Skeletal muscle satellite cell (primary cell): ENCODE measurements around the gene AP5Z1.

ENCODE experiments used
- H3K27me3 ChIP-seq: 2 replicates; pipeline ENCODE4 v1.7.0; 2013; ENCODE audit warnings: low read length; ENCODE audit not compliant: control insufficient read depth, insufficient read depth
- H3K36me3 ChIP-seq: 2 replicates; pipeline ENCODE4 v1.7.0; 2013; ENCODE audit warnings: mild to moderate bottlenecking, control low read depth, low read length; ENCODE audit not compliant: insufficient read depth
- H3K4me1 ChIP-seq: 2 replicates; pipeline ENCODE4 v1.7.0; 2013; ENCODE audit warnings: low read length; ENCODE audit not compliant: control insufficient read depth, insufficient read depth
- H3K4me2 ChIP-seq: 2 replicates; pipeline ENCODE4 v1.7.0; 2013; ENCODE audit warnings: mild to moderate bottlenecking, low read length
- H3K4me3 ChIP-seq: 2 replicates; pipeline ENCODE4 v1.7.0; 2013; ENCODE audit warnings: low read length
- H3K9ac ChIP-seq: 2 replicates; pipeline ENCODE4 v1.7.0; 2013; ENCODE audit warnings: mild to moderate bottlenecking, low read depth, low read length, moderate library complexity
- H3K9me3 ChIP-seq: replicated peaks from 2 replicates; pipeline ENCODE4 v1.7.0; 2013; ENCODE audit warnings: mild to moderate bottlenecking, control low read depth, low read length

AP5Z1 gene

DNA sequence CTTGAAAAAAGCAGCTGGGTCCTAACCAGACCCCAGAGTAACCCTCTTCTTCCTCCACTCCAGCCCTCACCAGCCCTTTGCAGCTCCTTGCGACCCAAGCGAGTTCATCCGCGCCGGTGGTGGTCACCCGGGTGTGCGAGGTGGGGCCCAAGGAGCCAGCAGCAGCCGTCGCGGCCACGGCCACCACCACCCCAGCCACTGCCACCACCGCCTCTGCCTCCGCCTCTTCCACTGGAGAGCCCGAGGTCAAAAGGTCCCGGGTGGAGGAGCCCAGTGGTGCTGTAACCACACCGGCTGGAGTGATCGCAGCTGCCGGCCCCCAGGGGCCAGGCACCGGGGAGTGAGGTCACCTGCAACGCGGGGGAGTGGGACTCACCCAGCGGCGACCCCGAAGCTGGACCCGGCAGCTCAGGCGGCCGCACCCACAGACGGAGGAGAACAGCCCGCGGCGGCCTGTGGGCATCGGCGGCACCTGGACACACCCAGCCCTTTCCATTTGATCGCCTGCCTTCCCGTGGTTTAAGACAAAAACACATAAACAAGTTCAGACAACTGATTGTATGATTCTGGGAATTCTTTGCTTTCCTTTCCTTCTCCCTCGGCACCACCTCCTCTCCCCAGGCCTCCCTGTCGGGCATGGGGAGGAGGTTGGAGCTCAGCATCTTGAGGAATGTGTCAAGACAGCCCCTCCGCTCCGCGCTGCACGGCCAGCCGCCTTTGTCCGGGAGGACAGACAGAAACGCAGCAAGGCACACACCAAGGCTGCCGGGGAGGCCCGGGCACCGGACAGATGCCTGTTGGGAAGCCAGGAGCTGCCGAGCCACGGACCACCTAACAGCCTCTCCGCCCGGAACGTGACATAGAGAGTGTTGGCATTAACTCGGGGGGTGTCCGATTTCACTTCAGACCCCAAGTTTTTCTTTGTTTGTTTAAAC lies 13.0 kb upstream of the AP5Z1 start:
- no peak overlapping the region for H3K4me3 ChIP-seq
- H3K36me3 ChIP-seq, result peaks cover 75% of the 10 kb centered on the region
- H3K4me1 ChIP-seq, result no peaks in the 10 kb centered on the region
- H3K27me3 ChIP-seq, result no peaks in the 10 kb centered on the region
- H3K4me2 ChIP-seq, result no peak overlapping the region
- H3K9ac ChIP-seq, result no peak overlapping the region
- no peaks in the 10 kb centered on the region for H3K9me3 ChIP-seq

DNA sequence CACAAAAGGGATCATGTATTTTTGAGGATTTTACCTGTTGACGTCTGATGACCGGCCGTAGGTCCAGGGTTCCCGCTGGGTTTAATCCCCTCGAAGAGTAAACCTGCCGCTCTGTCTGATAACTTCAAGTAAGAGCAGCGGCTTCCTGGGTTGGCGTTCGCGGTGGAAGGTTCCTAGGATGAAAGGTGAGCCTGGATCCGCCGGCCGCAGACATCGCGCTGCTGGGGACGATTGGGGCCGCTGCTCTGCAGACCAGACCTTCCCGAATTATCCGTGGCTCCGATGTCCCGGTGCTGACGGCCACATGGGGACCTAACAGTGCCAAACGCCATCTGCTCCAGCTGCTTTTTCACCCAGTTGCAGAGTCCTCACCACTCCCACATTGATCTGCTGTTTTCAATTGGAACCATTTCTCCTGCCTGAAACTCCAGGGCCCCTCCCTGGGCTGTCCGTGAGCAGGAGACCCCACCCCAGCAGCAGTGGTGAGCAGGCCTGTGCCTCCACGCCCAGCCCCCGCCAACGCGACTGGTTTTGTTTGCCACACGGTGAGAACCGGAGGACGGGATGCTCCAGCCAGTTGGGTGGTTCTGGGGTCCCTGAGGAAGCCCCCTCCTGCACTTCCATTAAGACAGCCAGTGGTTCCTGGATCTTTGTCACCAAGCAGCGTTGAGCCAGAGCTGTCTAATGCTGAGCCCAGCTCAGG lies 12.2 kb upstream of the AP5Z1 start:
- H3K36me3 ChIP-seq, result peaks cover 73% of the 10 kb centered on the region
- no peaks in the 10 kb centered on the region for H3K9me3 ChIP-seq
- no peak overlapping the region for H3K4me2 ChIP-seq
- no peaks in the 10 kb centered on the region for H3K27me3 ChIP-seq
- no peaks in the 10 kb centered on the region for H3K4me1 ChIP-seq
- no peak overlapping the region for H3K4me3 ChIP-seq
- no peak overlapping the region for H3K9ac ChIP-seq

DNA sequence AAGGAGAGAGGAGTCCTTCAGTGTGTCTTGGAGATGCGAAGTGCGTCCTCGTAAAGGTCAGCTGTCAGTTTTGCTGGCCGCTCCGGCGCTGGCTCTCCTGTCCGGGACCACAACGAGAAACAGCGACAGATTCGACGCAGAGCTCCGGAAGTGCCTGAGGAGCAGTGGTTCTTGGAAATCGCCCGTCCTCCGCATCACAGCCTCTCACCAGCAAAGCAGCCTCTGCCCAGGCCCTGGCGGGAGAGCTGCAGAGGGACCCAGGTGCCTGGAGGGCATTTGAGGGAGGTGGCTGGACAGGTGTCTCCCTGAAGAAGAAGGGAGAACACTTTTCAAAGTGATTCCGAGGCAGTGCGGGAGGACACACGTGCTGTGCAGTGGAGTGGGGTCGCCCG lies 11.6 kb upstream of the AP5Z1 start:
- H3K4me1 ChIP-seq, result peaks cover 5% of the 10 kb centered on the region
- no peaks in the 10 kb centered on the region for H3K27me3 ChIP-seq
- H3K4me2 ChIP-seq, result no peak overlapping the region
- H3K36me3 ChIP-seq, result peaks cover 71% of the 10 kb centered on the region
- H3K9me3 ChIP-seq, result no peaks in the 10 kb centered on the region
- H3K9ac ChIP-seq, result no peak overlapping the region
- no peak overlapping the region for H3K4me3 ChIP-seq

DNA sequence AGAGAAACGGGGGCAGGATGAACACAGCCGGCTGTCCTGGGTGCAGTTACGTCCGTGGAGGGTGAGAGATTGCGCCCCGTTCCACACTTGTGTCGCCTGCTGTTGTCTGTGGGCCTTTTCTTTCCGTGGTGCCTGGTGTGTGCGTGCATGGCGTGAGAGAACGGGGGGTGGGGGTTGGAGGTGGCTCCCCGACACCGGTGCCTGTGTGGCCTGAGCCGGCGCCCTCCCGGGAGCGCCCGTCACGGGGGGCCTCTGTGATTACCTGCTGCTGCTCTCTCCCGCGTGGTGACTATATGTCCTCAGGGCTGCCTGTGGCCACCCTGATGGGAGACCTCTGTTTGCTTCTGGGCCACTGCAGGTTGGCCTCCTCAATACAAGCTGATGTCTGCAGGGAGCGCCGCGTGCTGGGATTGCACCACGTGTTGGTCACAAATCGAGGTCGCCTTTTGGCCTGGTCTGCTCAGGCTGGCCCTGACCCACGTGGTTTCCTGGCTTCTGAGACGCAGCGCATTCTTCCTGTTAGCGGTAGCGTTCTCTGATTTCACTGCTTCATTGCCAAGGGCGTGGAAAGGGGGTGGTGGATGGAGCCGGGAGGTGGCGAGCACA lies 10.9 kb upstream of the AP5Z1 start:
- H3K27me3 ChIP-seq, result no peaks in the 10 kb centered on the region
- peaks cover 9% of the 10 kb centered on the region for H3K4me1 ChIP-seq
- H3K9ac ChIP-seq, result no peak overlapping the region
- H3K9me3 ChIP-seq, result no peaks in the 10 kb centered on the region
- no peak overlapping the region for H3K4me3 ChIP-seq
- H3K4me2 ChIP-seq, result no peak overlapping the region
- H3K36me3 ChIP-seq, result peaks cover 69% of the 10 kb centered on the region

DNA sequence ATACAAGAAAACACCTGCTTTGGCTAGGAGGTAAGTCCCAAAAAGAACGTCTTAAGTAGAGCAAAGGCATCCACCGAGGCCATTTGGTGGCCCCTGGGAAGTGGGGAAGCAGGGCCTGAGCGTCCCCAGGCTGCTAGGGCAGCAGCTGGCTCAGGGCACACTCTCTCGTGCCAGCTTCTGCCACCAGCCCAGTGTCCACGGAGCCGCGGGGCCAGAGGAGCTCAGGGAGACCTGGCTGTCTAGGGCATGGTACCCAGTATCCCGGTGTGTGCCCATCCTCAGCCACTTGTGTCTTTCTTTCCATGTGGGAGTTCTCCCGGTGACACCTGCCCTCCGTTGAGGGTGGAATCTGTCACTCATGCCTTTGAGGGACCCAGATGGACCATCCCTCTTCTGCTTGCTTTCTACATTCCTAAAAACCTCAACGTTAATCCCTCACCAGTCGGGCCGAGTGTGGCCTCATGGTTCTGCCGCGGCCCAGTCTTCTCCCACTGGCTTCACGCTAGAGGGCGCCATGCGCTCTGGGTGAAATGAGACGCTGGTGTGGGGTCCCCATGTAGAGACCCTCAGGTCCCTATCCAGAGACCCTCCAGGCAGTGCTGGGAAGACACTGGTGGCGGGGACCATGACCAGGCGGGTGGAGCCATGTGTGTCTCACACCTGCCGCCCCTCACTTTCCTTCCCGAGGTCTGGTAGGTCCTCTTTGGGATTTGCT lies 9.5 kb upstream of the AP5Z1 start:
- Histone ChIP-seq H3K4me2 (no peak overlapping the region), H3K9ac (no peak overlapping the region), H3K27me3 (no peaks in the 10 kb centered on the region), H3K4me1 (peaks cover 9% of the 10 kb centered on the region), H3K9me3 (no peaks in the 10 kb centered on the region), H3K36me3 (peaks cover 57% of the 10 kb centered on the region), H3K4me3 (no peak overlapping the region)

DNA sequence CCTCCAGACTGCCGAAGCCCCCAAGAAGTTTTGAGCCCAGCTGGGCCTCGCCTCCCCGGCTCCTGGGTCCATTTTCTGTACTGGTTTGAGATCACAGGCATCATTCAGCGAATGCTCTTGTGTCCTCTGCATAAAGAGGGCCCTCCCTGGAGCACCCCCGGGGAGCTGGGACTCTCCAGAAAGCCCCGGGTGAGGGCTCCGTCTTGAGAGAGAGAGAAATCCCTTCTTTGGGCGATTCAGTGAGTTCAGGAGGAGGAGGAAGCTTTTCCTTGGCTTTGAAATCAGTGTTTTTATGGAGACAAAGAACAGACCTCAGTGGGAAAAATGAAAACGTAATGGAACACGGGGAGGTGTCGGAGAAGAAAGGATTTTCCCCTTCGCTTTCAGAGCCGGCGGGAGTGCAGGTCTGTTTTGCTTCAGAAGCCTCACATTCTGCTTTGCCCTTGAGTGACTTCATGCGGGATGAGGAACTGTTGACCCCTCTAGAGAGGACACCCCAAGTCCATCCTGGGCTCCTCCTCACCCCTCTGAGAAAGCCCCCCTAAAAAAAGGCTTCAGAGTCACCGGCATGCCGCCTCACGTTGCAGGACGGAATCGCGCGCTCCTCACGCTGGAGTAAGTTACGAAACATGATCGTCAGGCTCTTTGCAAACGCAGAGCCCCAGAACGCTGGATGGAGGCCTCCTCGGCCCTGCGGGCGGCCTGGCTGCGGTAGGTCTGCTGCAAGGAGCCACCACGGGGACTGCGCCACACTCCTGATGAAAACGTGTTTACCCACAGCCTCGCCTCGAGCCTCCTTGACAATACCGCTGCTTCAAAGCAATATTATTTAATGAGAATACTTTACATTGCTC lies 8.5 kb upstream of the AP5Z1 start:
- Histone ChIP-seq H3K9me3 (no peaks in the 10 kb centered on the region), H3K36me3 (peaks cover 49% of the 10 kb centered on the region), H3K9ac (no peak overlapping the region), H3K4me1 (peaks cover 9% of the 10 kb centered on the region), H3K4me2 (no peak overlapping the region), H3K4me3 (no peak overlapping the region), H3K27me3 (no peaks in the 10 kb centered on the region)

DNA sequence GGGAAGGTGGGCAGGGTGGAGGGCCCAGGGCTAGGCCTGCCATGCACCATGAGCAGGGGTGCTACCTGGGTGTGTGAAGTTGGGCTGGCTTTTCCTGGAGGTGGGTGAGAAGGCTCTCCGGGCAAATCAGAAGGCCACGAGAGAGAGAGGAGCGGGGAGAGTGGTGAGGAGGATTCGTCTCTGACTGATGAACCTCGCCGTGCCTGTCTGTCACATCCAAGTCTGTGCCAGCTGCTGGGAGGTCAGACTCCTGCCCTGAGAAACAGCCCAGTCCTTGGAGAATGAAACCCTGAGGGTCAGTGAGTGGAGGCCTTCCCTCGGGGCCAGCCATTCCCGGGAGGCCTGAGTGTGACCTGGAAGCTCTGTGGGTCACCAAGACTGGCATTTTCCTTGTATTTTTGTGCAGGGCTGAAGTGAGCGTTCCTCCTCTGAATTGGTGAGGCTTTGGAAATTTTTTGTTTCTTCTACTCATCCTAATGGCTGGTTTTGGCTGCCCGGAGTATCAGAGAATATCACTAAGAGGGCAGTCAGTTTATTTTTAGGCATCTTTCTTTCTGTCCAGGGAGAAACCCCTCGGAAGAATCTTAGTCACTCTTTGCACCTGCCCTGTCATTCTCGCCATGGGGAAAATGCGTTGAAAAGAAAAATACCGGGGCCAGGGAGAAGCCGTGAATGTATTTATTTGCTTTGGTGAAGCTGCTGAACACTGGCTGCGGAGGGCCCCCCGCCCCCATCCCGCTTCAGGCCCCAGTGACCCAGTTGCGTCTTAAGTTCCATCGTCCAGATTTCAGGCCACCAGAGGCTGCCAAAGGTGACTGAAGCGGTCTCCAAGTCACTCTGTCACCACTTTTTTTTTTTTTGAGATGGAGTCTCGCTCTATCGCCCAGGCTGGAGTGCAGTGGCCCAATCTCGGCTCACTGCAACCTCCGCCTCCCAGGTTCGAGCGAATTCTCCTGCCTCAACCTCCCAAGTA lies 6.5 kb upstream of the AP5Z1 start:
- no peaks in the 10 kb centered on the region for H3K27me3 ChIP-seq
- peak overlapping the region; percentile 58 for H3K9ac ChIP-seq
- peak overlapping the region; percentile 22 for H3K4me2 ChIP-seq
- H3K4me1 ChIP-seq, result peaks cover 9% of the 10 kb centered on the region
- no peak overlapping the region for H3K4me3 ChIP-seq
- H3K9me3 ChIP-seq, result no peaks in the 10 kb centered on the region
- peaks cover 33% of the 10 kb centered on the region for H3K36me3 ChIP-seq

DNA sequence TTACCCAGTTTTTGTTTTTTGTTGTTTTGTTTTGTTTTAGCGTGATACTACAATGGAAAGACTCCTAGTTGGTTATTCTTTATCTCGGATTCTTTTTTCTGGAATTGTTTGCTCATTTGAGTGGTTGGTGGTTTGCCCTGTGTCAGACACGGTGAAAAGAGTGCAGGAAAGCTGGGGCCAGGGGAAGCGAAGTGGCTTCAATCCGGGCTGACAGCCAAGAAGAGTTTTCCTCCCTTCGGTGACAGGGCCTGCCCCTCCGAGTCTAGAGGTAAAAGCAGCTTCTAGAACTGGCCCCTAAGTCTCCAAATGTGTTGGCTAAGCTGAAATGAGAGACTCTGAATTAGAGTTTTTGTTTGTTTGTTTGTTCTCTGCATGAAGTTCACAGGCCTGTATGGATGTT lies 5.7 kb upstream of the AP5Z1 start:
- Histone ChIP-seq H3K36me3 (peaks cover 25% of the 10 kb centered on the region), H3K4me3 (no peak overlapping the region), H3K4me2 (no peak overlapping the region), H3K27me3 (no peaks in the 10 kb centered on the region), H3K9ac (no peak overlapping the region), H3K4me1 (peaks cover 14% of the 10 kb centered on the region), H3K9me3 (no peaks in the 10 kb centered on the region)

DNA sequence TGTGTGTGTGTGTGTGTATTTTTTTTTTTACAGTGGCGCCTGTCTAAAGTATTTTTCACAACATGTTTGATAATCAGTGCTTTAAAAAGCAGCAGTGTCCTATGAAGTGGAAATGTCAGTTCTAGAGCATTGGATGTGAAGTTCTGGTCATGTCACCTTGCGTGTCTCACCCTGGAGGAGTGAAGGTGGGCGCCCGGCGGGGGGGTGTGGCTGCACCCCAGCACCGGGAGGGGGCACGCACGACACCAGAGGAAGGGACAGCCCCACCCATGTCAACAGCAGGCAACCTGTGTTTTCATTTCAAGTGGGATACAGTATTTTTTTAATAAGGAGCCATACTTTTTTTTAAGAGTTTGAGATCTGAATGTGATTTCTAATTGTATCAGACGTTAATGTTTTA lies 4.5 kb upstream of the AP5Z1 start:
- Histone ChIP-seq H3K9me3 (no peaks in the 10 kb centered on the region), H3K4me3 (no peak overlapping the region)

DNA sequence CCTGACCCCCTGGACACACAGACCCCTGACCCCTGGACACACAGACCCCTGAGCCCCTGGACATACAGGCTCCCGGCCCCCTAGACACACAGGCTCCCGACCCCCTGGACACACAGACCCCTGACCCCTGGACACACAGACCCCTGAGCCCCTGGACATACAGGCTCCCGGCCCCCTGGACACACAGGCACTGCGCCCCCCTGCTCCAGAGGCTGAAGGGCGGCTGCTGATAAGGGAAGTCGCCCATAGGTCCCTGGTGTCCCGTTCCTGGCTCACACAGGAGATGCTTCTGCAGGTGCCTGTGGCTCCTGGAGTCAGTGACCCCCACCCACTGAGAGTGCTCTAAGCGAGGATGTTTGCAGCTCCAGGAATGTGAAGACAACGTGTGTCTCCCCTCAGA lies 3.7 kb upstream of the AP5Z1 start:
- H3K4me3 ChIP-seq, result no peak overlapping the region
- H3K4me1 ChIP-seq, result peaks cover 17% of the 10 kb centered on the region
- no peaks in the 10 kb centered on the region for H3K27me3 ChIP-seq
- no peak overlapping the region for H3K4me2 ChIP-seq
- H3K36me3 ChIP-seq, result peaks cover 16% of the 10 kb centered on the region
- H3K9ac ChIP-seq, result no peak overlapping the region
- H3K9me3 ChIP-seq, result no peaks in the 10 kb centered on the region

More for the DNA sequence above, 4.5 kb upstream of the AP5Z1 start:
- no peaks in the 10 kb centered on the region for H3K27me3 ChIP-seq
- peaks cover 20% of the 10 kb centered on the region for H3K36me3 ChIP-seq
- H3K4me2 ChIP-seq, result no peak overlapping the region
- H3K4me1 ChIP-seq, result peaks cover 15% of the 10 kb centered on the region
- H3K9ac ChIP-seq, result no peak overlapping the region
